Suprapubic skin (tissue), 3 donors: Measurements from ENCODE around the gene CAMSAP1.

Experiments
- CTCF ChIP-seq, 2 donors: fragments of 200-600 bp in 1 of 2; fragments of 450-650 bp in 1 of 2; sonication (generic) in 1 of 2; IDR thresholded peaks; one replicate each; pipeline ENCODE4 v1.5.1; 2016 to 2019; ENCODE audit warnings: antibody characterized with exemption in 2 of 2, mild to moderate bottlenecking in 1 of 2, moderate library complexity in 1 of 2
- POLR2A ChIP-seq, 2 donors: fragments of 450-650 bp; IDR thresholded peaks; one replicate each; pipeline ENCODE4 v1.6.1; 2017; ENCODE audit warnings: antibody characterized with exemption in 2 of 2, mild to moderate bottlenecking in 2 of 2, moderate library complexity in 2 of 2

GRCh38 chr9:135876936-135877335, 30.4 kb downstream of the CAMSAP1 start:
- TF ChIP-seq CTCF (IDR thresholded peaks at IDR 0.05) (no peak), POLR2A (IDR thresholded peaks at IDR 0.05) (no peak)
